Fibroblast of gingiva (primary cell): ENCODE measurements around the gene PSMB8.
"Not testable (repeated sequence)": the region's sequence is repeated elsewhere in the genome, so short reads cannot be mapped to it uniquely, and the experiment has no call there.

Experiments
- DNase-seq: peaks from one replicate; pipeline ENCODE4 v3.0.0-alpha.2; 2011; ENCODE audit warnings: low read depth

The PSMB8 gene

DNA sequence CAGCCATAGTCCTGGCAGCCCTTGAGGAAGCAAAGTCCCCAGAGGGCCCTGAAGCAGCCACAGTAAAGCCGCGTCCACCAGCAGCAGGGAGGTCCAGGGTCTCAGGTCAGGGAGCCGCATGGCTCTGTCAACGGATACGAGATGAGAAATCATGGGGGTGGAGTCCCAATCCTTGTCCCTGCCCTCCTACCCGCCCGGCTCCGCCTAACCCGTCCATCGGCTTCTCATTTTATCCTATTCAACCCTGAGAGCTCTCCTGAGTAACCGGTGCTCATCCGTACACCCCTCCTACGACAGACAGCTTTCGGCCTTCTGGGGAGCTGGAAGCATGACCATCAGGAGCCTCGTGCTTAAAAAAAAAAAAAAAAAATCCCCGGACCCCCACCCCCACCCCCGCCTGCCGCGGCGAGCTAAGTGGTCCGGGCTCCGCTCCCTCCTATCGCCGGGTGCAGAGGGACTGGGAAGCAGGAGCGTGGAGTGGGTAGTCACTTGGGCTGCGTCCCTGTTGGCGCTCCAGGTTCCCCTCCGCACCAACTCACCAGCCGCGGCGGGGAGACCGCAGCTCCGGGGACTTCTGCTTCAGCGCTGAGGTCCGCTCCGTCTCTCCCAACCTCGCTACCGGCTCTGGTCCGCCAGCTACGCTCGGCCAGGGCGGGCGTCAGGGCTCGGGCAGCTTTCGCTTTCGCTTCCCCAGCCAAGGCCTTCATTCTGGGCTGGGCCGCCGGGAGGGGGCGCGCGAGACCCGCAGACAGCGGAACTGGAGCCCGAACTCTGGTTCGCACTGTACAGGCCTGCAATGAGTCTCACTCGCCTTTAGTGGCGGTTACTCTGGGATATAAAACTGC is 5.5 kb downstream of the PSMB8 start, which contains the start of gene TAP2:
Gene TAP2, minus strand, starts transcription at position 626 of the 845 bp plus-strand sequence. Its CDS starts 506 bp downstream, at position 120.
- DNase-seq, result peak; percentile 88

DNA sequence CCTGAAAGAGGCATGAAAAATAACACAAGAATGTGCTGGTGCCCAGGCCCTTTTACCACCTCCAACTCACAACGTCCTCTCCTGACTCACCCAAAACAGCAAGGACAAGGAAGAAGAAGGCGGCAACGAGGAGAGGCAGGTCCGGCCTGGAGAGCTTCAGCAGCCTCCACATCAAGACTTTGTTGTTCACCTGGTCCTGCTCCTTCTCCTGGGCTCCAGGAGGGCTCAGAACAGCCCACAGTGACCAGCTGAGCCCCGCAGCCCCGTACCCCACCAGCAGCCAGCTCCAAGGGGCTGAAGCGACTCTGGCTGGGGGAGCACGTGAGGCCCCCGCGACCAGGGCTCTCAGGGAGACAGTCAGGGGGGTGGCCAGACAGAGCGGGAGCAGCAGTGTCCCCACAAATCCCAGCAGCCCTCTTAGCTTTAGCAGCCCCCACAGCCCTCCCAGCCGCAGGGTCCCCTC is 6.2 kb downstream of the PSMB8 start:
- no peak for DNase-seq

DNA sequence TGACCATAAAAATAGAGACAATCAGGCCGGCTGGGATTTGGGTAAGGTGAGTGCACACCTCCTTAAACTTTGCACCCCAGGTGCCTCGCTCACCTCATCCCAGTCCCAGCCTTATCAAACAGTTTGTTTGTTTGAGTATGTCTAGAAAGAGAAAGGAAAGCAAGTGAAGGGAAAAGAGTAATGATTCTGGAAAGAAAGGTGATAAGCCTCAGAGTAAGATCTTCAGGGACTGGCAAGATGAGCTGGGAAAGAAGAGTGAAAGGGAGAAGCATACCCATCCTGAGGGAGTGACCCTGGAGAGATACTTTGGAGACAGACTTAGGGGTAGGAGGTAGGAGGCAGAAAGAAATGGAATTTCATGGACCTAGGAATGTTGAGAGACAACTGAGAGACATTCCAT is 7.0 kb downstream of the PSMB8 start:
- no peak for DNase-seq

DNA sequence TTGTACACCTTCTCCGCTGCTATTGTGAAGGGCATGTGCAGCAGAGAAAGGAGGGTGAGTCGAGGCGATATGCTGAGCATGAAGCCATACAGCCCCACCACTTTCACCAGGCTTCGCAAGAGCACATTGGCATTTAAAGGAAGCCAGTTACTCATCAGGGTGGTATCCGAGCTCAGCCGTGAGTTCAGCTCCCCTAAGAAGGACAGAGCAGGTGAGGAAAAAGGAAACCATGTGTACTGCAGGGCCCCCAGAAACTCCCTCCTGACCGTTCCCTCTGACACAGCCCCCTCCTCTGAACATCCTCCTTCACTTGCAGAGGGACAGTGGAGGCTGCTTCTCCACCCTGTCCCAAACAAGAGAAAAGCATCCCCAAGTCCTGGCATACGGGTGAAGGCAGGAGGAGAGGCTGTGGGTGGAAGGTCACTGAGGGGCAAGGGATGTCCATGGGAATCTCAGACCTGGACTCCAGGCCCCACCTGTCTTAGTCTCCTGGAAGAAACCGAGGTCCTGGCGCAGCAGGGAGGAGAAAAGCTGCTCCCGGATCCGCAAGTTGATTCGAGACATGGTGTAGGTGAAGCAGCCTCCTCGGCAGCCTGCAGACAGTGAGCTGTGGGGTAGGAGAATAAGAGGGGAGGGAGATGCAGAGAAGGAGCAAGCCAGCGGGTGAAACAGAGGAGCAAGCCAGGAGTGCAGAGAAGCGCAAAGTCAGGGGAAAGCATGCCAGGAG is 8.5 kb downstream of the PSMB8 start:
- no peak for DNase-seq

DNA sequence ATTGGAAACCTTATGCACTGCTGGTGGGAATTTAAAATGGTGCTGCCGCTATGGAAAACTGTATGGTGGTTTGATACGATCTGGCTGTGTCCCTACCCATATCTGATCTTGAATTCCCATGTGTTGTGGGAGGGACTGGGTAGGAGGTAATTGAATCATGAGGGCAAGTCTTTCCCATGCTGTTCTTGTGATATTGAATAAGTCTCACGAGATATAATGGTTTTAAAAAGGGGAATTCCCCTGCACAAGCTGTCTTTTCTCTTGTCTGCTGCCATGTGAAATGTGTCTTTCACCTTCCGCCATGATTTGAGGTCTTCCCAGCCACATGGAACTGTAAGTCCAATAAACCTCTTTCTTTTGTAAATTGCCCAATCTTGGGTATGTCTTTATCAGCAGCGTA is 10.2 kb downstream of the PSMB8 start:
- no peak for DNase-seq

DNA sequence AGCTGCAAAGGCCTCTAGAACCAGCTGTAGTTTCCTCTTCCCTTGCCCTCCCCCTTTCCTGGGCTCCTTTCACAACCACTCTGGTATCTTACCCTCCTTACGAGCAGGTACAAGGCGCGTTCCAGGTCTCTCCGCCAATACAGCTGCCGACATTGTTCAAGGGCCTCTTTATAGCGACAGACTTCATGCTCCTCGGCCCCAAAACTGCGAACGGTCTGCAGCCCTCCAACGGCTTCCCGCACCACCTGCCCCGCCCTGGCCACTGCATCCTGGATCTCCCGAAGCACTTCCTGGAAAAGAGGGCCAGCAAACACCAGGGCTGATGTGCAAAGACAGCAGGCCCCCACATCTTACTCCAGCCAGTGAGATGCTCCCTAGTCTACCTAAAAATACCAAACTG is 11.3 kb downstream of the PSMB8 start:
- no peak for DNase-seq

DNA sequence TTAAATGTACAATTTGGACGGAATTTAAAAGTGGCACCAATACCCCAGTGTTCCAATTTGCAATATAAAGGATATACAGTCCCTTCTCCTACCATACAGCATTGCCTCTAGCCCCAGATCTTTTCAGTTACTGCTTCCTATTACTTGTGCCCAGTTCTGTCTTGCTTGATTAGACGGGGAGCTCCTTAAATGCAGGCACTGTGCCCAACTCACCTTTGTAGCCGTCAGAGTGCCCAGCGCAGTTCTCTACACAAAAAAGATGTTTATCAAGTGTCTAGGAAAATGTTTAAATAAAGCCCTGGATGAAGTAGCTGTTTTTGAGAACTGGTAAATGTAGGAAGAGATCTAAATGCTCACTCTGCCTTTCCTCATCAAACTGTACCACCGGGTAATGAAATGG is 12.9 kb downstream of the PSMB8 start:
- no peak for DNase-seq

DNA sequence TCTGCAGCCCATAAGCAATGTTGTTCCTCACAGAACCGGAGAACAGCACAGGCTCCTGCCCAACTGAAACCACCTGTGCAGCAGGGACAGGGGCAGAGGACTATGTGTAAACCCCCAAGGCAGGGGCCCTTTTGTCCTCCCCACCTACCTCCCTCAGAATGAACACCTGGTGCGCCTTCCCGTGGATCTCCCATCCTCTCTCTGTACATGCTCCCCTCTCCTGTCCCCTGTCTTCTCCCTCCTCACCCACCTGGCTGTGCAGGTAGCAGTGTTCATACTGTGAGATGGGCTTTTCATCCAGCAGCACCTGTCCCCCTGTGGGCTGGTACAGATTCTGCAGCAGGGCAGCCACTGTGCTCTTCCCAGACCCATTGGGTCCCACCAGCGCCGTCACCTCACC is 13.8 kb downstream of the PSMB8 start:
- no peak for DNase-seq

DNA sequence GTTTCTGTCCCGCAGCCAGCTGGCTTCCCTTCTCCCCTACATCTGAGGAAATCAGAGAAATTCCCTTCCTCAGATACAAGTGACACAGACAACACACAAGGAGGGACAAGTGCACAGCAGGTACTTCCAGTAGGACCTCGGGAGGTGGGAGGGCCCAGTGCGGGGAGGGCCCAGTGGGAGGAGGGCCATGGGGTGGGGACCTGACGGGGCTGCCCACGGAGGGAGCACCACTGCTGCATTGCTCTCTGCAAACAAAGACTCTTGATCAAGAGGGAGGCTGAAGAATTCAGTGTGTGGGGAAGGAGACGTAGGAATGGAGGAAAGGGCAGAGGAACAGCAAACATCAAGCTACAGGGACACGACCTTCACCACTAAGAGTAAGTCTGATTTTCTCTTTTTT is 14.4 kb downstream of the PSMB8 start:
- DNase-seq, result no peak

DNA sequence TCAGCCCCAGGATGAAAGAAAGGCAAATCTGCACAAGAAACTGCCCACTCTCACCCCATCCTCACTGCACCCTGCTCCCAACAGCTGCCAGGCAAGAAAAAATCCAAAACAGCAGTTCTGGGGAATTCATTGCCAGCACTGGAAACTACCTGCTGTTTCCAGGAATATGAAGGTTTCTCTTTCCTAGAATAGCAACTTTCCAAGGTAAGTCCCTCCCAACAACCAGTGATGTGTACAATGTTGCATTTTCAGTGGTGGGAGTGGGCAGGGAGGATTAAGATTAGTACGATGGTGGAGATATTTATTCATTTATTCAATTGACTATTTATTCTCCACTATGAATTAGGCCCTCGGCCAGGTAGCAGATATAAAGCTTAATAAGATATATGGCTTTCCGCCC is 16.8 kb downstream of the PSMB8 start:
- no peak for DNase-seq

DNA sequence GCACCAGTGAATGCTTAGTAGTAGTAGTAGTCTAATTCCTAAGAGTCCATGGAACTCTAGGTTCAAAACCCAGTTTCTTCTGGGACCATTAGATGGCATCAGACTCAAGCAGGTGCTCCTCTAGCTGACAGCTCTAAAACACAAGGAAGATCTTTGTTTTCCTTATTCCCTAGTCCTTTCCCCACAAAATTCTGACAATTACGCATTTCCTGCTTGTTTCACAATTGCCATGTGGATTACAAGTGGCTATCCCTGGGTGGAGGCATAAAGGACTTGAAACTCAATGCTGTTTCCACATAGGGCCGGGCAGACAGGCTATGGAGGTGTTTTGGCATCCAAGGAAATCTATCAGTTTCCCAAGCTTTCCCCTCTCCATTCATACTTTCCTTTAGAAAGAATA is 17.9 kb downstream of the PSMB8 start:
- DNase-seq, result peak; percentile 74

DNA sequence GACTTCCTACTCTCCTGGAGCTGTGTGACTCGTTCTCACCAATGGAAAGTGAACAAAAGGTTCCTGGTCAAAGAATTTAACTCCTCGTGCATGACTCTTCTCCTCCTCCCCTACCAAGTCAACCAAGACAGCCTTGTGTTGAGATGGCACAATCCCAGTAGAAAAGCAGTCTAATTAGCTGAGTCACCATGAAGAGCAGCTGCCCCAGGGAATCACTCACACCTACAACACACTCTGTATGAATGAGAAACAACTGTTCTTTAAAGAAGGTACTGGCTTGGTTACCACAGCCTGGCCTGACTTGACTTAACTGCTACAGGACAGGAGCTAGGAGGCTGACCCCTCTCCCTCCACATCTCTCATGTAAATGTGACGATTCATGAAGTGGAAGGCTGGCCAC is 24.1 kb downstream of the PSMB8 start:
- DNase-seq, result peak; percentile 69

DNA sequence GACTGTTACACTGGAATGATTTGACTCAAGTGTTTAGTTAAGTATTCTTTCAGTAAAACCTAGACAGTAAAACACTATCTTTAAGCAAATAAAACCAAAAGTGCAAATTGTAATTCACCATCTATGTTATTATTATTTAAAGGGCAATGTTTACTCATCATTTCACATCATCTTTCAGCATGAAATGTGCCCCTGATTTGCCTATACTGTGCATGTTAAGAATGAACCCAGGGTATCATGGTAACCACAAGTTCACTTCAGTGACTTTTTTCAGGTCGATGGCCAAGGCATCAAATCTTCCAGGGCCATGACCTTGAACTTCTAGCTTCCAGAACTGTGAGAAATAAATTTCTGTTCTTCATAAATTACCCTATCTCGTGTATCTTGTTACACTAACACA is 25.0 kb downstream of the PSMB8 start:
- DNase-seq, result no peak

DNA sequence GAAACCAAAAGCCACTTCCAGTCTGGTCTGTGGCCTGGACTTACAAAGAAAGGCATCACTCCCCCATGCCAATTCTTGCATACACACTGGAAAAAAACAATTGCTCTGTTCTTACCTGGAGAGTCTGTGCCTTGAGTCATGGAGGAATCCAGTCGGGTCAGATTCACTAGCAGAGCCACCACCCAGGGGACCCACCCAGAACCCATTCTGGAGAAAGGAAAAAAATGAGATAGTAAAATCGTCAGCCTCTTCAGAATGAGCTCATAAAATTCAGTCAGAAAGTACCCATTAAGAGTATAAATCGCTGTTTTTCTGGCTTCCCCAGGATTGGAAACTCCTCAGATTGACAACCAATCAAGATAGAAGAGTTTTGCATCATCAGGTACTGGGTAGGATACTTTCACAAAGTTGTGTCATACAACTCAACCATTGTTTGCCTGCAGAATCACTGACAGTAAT is 27.1 kb downstream of the PSMB8 start, which contains the start of gene HLA-DOB:
Gene HLA-DOB, minus strand, starts transcription at position 257 of the 459 bp plus-strand sequence. Its CDS starts 51 bp downstream, at position 206.
- no peak for DNase-seq

DNA sequence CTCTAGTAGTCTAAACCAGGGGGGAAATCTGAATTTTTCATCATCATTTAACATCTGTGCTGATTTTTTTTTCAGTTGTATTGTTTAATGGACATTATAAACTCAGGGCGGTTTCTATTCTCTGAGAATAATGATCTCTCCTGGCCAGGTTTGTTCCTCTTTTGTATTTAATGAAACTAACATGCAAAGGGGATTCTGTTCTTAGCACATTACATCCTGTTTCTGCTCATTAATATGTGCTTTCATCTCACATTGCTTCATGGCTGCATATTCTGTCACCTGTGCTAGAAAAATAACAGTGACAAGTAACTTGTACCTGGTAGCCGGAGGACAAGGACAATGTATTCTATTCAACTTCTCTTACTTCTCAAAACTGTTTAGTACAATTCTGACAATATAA is 27.9 kb downstream of the PSMB8 start:
- DNase-seq, result no peak

DNA sequence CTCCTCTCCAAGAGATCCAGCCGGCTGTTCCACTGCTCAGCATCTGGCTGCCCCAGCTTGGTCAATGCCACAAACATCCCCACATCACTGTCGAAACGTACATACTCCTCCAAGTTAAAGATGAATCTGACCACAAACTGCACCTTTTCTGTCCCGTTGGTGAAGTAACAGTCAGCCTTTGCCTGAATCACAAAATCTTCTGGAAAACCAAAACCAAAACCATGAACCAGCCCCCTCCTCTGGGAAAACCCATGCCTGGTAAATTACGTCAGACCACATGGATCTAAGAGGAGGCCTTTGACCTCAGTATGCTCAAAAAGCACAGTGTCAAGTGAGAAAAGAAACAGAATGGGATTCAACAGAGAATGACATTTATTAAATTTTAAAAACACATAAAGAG is 28.7 kb downstream of the PSMB8 start:
- no peak for DNase-seq

DNA sequence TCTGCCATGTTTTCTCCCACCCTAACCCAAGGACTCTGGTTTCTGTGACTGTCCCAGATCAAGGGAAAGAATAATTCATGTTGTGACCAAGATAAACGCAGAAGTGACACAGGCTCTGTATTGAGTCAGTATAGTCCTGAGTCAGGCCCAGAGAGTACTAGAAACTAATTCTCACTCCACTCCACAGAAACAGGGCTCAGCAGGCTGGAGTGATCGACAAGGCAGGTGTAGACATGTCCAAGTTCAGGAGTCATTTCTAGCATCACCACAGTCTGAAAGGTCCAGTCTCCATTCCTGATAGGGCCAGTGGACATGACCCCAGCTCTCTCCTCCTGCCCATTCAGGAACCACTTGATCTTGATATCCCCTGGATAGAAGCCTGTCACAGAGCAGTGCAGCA is 29.7 kb downstream of the PSMB8 start:
- no peak for DNase-seq

DNA sequence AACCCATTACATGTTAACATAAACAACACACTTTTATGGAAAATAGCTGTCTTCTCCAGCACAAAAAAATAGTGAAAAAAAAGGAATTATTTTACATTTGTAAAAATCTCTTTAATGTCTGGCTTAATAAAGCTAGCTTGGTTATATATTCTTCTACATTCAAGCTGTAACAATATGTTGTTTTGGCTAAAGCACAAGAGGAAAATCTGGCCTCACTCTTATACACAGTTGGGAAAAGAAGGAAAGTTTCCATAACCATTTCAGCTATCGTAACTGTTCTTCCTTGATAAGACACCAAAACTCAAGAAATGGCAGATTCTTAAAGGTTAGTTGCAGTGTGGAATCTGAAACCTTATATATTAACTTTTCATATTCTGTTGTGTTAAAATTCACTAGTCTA is 34.7 kb downstream of the PSMB8 start:
- DNase-seq, result no peak

DNA sequence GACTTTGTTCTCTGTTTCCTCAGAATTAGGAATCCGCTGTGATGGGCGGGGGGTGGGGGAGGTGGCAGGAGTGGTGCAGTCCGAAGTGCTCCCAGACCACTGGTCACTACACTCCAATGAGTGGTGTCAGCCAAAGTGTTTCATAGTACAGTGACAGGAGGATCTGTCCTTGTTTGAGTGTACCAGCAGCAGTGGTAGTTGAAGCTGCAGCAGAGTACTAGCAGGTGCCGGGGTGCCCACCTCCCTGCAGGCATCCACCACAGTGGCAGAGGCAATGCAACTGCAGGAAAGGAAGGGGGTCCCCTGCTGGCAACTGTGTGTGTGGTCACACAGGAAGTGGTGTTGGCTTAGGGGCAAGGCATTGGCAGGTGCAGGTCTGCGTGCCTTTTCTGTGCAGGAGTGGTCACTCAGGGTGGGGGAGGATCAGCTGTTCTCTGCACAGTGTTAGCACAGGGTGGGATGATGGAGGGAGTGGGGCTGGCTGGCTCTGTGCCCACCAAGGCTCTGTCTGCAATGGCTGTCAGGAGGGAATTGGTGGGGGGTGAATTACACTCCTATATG is 36.7 kb downstream of the PSMB8 start:
- no peak for DNase-seq

DNA sequence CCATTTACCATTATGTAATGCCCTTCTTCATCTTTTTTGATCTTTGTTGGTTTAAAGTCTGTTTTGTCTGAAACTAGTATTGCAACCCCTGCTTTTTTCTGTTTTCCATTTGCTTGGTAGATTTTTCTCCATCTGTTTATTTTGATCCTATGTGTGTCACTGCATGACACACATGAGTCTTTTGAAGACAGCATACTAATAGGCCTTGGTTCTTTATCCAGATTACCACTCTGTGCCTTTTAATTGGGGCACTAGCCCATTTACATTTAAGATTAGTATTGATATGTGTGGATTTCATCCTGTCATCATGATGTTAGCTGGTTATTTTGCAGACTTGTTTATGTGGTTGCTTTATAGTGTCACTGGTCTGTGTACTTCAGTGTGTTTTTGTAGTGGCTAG is 38.4 kb downstream of the PSMB8 start:
- DNase-seq, result not testable (repeated sequence)

DNA sequence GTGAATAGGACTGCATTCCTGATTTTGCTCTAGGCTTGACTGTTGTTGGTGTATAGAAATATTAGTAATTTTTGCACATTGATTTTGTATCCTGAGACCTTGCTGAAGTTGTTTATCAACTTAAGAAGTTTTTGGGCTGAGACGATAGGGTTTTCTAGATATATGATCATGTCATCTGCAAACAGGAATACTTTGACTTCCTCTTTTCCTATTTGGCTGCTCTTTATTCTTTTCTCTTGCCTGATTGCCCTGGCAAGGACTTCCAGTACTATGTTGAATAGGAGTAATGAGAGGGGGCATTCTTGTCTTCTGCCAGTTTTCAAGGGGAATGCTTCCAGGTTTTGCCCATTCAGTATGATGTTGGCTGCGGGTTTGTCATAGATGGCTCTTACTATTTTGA is 40.4 kb downstream of the PSMB8 start:
- DNase-seq, result no peak

DNA sequence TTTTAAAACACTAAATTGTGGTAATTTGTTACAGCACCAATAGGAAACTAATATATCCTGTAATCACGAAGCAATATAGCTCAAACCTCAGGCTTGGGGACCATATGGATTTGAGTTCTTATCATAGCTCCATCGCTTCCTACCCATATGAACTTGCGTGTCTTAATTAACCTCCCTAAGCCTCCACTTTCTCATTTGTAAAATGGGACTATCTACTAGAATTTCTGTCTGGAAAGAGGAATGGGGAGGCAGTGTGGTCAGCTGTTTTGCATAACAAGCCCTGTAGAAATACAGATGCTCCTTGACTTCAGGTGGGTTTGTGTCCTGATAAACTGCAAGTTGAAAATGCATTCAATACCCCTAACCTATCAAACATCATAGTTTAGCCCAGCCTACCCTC is 44.1 kb downstream of the PSMB8 start:
- DNase-seq, result no peak

DNA sequence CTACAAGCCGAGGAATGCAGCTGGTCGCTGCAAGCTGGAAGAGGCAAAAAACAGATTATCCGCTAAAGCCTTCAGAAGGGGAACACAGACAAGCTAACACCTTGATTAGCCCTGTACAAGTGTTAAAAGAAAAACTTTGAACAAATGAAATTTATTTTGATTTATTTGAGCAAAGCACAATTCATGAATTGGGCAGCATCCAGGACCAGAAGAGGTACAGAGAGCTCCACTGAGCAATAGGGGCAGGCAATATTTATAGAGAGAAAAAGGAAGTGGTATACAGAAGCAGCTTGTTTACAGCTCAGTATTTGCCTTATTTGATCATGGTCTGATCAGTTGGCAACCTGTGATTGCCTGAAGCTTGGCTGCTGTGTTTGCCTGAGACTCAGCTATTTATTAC is 44.7 kb downstream of the PSMB8 start:
- no peak for DNase-seq
